AML-193 (cell line): ENCODE measurements around the gene SKOR2.

Source experiments
- DNase-seq, 2 experiments: peaks; one replicate each; lab custom pipeline; 2025; lab: John Stamatoyannopoulos, UW

SKOR2 gene, protein sequence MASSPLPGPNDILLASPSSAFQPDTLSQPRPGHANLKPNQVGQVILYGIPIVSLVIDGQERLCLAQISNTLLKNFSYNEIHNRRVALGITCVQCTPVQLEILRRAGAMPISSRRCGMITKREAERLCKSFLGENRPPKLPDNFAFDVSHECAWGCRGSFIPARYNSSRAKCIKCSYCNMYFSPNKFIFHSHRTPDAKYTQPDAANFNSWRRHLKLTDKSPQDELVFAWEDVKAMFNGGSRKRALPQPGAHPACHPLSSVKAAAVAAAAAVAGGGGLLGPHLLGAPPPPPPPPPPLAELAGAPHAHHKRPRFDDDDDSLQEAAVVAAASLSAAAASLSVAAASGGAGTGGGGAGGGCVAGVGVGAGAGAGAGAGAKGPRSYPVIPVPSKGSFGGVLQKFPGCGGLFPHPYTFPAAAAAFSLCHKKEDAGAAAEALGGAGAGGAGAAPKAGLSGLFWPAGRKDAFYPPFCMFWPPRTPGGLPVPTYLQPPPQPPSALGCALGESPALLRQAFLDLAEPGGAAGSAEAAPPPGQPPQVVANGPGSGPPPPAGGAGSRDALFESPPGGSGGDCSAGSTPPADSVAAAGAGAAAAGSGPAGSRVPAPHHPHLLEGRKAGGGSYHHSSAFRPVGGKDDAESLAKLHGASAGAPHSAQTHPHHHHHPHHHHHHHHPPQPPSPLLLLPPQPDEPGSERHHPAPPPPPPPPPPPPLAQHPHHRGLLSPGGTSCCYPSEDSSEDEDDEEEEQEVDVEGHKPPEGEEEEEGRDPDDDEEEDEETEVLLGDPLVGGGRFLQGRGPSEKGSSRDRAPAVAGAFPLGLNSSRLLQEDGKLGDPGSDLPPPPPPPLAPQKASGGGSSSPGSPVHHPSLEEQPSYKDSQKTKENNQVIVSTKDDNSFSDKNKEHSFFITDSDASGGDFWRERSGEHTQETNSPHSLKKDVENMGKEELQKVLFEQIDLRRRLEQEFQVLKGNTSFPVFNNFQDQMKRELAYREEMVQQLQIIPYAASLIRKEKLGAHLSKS

GRCh38 chr18:47251289-47252120, at the start of gene SKOR2:
TSS of gene SKOR2 (minus strand) at chr18:47251660. CDS start at chr18:47249183, 2,477 bp downstream.
- DNase-seq = no peak

GRCh38 chr18:47296462-47296861, 45.0 kb upstream of the SKOR2 start:
- DNase-seq = no peak

GRCh38 chr18:47294801-47295200, 43.3 kb upstream of the SKOR2 start:
- no peak for DNase-seq

DNA sequence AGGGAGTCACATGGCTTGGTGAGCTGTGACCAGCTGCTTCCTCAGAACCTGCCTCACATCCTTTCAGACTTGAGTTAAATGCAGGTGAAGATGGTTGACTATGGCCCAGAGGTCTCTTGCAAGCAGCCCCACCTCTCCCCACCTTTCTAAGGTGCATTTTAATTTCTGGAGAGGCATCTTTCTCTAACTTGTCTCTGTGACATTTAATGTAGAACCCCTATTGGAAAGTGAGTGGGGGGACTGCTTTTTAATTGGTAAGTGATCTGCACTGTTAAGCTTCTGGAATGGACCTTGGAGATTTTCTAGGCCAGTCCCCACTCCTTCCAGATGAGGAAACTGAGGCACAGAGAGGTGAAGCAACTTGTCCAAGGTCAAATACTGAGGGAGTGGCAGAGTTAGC, 37.3 kb upstream of the SKOR2 start:
- no peak for DNase-seq

DNA sequence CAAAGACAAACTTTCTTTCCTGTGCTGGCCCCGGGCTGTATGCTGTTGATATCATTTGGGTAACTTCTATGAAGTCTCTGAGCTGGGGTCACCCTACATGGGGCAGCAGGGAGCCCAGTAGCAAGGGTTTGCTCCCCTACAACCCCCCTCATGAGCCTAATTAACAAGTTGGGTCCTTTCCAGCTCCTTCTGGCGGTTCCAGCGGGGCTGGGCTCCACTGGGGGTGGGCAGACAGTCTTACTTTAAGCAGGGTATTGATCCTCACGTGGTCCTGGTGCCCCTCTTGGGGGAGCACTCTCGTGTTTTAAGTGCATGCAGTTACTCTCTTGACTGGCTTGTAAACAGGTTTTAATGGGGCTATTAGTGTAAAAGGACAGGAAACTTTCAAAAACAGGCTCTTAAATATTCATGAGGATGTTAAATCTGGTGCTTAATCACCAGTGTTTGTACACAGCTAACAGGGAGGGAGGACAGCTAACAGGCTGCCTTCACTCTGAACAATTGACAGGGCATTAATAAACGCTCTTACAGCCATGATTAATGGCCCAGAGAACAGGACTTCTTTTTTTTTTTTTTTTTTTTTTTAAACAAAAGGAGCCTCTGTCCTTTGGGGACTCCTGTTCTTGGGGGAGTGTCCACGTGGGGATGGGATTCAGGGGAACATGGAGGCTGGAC, 36.6 kb upstream of the SKOR2 start:
- no peak for DNase-seq

- DNase-seq = no peak
Measured at GRCh38 chr18:47286776-47287410, 35.4 kb upstream of the SKOR2 start.

DNA sequence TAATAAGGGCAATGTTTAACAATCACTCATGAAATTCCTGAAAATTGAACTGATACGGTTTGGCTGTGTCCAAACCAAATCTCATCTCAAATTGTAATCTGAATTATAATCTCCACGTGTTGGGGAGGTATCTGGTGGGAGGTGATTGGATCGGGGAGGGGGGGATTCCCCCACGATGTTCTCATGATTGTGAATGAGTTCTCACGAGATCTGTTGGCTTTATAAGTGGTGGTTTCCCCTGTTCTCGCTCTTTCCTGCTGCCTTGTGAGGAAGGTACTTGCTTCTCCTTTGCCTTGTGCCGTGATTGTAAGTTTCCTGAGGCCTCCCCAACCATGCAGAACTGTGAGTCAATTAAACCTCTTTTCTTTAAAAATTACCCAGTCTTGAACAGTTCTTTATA, 34.0 kb upstream of the SKOR2 start:
- no peak for DNase-seq

DNA sequence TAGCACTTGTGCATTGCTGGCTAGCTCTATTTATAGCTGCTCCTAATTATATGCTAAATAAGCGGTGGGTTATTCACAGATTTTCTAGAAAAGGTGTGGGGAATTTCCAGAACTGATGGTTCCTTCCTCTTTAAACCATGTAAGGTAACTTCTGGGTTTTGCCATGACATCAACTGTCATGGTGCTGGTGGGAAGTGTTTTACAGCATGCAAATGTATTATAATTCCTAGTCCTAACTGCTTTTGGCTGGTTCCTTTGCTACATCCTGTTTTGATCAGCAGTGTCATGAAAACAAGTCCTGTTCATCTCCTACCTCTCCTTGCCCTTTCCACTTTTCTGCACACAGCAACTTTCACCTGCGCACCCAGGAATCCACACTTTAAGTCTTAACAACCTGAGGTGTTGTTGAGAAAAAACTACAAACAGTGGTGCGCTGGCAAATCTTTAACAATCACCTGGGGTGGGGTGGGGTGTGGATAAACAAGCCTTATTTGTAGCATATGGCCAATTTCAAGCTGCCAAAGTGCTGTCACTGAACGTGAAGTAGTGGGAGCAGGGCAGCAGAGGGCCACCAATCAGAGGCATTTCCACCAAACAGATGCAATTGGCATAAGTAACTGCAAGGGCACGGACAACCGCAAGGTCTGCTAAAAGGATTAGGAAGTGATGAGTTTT, 33.4 kb upstream of the SKOR2 start:
- DNase-seq = no peak

GRCh38 chr18:47283476-47283875, 32.0 kb upstream of the SKOR2 start:
- peak; percentile 9 to 11 for DNase-seq

DNA sequence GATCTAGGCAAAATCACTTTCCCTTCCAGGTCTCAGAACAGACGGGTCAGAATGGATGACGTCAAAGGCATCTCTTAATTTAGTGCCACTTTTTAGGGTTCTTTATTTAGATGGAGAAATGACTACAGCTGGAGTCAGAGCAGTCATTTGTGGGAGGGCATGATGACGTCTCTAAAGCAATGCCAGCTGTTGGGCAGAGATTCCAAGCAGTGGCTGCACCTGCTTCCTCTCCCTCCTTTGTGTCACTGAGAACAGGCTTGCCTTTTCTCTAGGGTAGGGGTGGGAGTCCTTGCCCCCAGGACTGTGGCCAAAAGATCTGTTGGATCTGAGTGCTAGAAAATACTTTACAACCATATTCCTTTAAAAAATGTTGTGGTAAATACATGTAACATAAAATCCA, 28.7 kb upstream of the SKOR2 start:
- no peak for DNase-seq

DNA sequence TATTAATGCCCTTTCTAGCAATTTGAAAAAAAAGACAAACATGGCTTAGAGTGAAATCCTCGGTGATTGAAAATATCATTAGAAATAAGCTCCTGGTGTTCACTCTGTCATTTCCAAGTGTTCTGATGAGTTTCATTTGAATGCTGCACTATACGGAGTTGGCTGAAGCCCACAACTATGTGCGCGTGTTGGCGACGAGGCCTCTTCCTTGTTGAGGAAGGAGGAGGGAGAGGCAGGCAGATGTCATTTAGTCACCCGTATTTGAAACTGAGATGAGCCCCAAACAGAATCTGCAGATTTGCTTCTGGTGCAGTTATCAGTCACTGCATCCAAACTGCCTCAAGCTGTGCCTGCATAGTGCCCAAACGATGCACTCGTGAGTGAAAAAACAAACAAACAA, 23.5 kb upstream of the SKOR2 start:
- DNase-seq = no peak

DNA sequence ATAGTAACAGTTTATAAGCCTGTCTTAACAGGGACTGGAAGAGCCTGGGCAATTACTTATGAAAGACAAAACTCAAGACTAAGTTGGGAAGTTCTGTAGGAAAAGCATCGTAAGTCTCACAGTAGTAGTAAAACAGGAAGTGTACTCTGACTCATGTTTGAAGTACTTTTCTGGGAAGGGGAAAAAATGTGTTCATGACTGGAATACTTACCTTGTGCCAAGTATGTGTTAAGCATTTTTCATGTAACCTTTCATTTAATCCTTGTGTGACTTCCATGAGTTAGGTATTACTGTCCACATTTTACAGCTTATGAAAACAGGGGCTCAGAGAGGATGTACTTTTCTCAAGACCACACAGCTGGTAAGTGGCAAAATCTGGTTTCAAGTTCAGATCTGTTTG, 13.7 kb upstream of the SKOR2 start:
- DNase-seq = no peak

- no peak for DNase-seq
Measured at GRCh38 chr18:47264308-47264700, 12.8 kb upstream of the SKOR2 start.

DNA sequence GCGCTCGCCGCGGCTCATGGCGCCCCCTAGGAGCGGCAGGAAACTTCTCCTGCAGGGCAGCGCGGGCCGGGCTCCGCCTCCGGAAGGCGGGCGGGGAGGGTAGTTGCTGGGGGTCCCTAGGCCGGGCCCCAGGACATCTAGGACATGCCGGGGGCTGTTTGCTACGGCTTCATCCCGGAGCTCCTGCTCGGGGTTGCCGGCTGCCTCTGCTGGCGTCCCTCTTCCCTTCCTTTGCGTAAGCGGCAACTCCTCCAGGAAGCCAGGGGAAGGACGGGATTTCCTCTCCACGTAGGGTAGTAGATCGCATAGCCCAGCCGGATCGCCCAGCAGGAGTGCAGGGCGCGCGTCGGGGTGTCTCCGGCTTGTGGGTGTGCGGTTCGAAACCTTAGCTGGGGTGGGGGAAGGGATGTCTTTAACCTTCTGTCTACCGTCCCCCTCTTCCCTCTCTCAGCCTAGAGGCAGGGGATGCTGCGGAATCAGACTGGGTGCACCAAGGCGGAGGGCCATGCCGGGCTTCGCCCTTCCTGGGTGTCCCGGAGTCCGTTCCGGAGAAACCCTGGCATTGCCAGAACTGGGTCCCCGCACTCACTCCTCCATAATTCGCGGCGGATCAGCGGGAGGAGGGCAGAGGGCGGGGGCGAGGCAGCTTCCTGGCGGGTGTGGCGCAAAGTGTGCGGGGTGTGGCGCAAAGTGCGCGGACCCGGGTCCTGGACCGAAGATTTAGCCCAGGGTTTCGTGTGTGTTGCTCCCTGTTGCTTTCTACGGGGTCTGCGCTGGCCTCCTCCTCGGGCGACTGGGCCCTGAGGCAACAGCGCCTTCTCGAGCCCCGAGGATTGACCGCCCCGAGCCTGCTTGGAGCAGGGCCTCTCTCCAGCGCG, 12.2 kb upstream of the SKOR2 start:
- no peak for DNase-seq

- no peak for DNase-seq
Measured at GRCh38 chr18:47263150-47263429, 11.6 kb upstream of the SKOR2 start.

DNA sequence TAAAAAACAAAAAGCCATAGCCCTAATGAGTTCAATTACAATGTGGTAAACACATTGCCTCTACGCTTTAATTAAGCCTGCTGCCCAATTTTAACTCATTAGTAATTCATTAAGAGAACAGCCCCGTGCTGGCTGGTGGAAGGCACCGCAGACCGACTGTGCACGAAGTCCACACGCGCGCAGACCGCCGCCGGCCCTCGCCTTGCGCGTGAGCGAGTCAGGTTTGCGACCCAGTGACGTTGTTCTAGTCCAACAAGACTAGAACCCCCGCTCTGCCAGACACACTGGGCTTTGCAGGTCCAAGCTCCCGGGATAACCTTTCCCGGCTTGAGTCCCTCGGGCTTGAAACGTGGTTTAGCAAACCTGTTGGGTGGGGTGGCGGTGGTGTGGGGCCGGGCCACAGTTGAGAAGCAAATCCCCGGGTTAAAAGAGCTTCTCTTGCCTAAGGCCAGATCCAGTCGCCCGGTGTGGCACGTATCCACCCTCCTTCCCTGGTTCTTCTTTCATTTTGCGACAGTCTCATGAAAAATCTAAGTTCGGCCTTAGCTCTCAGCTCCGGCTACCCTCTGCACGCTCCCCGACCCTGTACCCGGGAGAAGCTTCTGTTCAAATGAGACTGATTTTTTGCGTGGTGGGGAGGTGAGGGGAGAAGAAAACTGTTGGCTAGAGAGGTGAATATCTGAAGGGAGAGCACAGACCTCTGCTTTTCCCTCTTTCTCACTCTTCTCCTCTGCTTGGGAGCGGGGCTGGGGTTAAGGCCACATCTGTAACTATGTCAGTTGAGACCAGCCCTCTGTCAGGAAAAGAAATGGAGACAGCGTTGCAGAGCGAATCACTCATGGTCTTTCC, 11.1 kb upstream of the SKOR2 start:
- no peak for DNase-seq

GRCh38 chr18:47261902-47262300, 10.4 kb upstream of the SKOR2 start:
- DNase-seq = no peak

DNA sequence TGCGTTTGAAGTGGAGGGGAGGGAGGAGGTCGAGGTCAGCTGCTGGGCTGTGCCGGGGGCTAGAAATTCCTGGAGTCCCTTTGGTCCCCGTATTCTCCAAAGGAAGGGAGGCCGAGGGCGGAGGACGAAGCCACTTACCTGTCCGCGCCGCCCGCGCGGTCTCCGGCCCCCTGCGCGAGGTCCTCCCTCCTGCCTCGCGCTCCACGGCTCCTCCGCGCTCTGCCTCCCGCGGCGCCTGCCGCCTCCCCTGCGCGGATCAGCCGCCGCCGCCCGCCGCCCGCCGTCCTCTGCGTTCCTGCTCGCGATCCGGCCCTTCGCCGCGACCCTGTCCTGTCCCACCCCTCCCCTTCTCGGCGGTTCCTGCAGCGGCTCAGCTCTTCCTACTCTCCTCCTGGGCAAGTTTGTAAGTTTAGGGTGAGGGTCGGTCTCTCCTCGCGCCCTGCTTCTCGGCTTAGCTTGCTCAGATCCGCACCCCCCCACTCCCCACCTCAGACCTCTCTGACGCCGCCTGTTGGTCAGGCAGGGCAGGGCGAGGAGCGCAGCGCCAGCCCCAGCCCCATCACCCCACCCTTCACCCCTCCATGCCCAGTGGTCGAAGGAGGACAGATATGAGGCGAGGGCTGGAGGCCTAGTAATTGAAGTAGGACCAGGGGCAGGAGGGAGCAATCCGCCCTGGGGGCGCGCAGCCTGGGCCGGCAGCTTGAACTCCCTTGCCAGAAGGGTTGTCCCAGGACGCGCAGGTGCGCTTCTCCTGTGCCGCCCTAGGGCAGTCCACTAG, 9.7 kb upstream of the SKOR2 start:
- no peak for DNase-seq
